PC-9 (cell line): Measurements from ENCODE around the gene GLT8D2.

ENCODE experiments used
- CTCF ChIP-seq: fragments of 200-600 bp; sonication (generic); conservative IDR thresholded peaks from 2 replicates; pipeline ENCODE4 v1.6.1; 2017; ENCODE audit warnings: mixed run types, antibody characterized with exemption, mild to moderate bottlenecking, moderate library complexity
- EZH2 ChIP-seq: fragments of 200-600 bp; sonication (generic); IDR thresholded peaks from 2 replicates; pipeline ENCODE4 v1.8.0; 2017; ENCODE audit warnings: antibody characterized with exemption, low read depth

GRCh38 chr12:104060791-104061190 is 10.8 kb upstream of the GLT8D2 start:
- TF ChIP-seq CTCF (no peak), EZH2 (no peak)
